ENCODE measurements around the gene KIF25. TPM values are rescaled to one million over a fixed set of nuclear protein-coding genes. Genes with fewer than 3 reads are reported as not detected.

The KIF25 gene
- total and polyA plus RNA-seq, 8 donors: 0.63 to 14.8 (median 12.2) TPM

- ATAC-seq: no peak
- TF ChIP-seq, protein P1, sequence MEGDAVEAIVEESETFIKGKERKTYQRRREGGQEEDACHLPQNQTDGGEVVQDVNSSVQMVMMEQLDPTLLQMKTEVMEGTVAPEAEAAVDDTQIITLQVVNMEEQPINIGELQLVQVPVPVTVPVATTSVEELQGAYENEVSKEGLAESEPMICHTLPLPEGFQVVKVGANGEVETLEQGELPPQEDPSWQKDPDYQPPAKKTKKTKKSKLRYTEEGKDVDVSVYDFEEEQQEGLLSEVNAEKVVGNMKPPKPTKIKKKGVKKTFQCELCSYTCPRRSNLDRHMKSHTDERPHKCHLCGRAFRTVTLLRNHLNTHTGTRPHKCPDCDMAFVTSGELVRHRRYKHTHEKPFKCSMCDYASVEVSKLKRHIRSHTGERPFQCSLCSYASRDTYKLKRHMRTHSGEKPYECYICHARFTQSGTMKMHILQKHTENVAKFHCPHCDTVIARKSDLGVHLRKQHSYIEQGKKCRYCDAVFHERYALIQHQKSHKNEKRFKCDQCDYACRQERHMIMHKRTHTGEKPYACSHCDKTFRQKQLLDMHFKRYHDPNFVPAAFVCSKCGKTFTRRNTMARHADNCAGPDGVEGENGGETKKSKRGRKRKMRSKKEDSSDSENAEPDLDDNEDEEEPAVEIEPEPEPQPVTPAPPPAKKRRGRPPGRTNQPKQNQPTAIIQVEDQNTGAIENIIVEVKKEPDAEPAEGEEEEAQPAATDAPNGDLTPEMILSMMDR (IDR thresholded peaks at IDR 0.05): no peak
Measured at GRCh38 chr6:168067081-168067759, 69.7 kb downstream of the KIF25 start.

DNA sequence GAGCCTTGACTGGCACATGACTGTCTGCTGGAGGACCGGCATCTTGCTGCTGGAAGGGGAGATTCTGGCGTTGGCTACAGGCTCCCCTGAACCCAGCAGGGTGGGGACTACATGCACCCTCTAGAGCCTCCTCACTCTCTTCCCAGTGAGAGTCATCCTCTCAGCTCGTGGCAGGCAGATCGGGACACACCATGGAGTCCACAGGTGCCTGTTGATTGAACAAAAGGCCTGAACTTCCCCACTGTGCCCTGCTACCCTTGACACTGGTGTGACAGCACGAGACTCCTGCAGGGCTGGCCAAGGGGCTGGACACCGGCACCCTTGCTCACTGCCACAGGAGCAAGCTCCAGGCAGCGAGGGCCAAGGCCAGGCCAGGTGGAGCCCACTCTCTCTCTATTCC, 73.3 kb downstream of the KIF25 start:
- Histone ChIP-seq H3K27ac (no peak overlapping the region), H3K27me3 (no peaks in the 10 kb centered on the region), H3K9me3 (no peaks in the 10 kb centered on the region), H3K4me3 (no peak overlapping the region), H3K4me1 (no peaks in the 10 kb centered on the region), H3K36me3 (no peaks in the 10 kb centered on the region)
- DNase-seq (no peak), ATAC-seq (no peak)
- TF ChIP-seq, protein P1 (IDR thresholded peaks at IDR 0.05): no peak
- intact Hi-C loops (cut with DNase I): no loop called here

More at GRCh38 chr6:168067081-168067759, 69.7 kb downstream of the KIF25 start:
- Histone ChIP-seq H3K4me1 (no peaks in the 10 kb centered on the region), H3K36me3 (no peaks in the 10 kb centered on the region), H3K27me3 (no peaks in the 10 kb centered on the region), H3K9me3 (no peaks in the 10 kb centered on the region), H3K4me3 (no peak overlapping the region), H3K27ac (no peak overlapping the region)
- no peak for DNase-seq
- intact Hi-C loops (cut with DNase I): no loop called here

- H3K27me3 ChIP-seq: no peaks in the 10 kb centered on the region
- H3K27ac ChIP-seq: no peak overlapping the region
- DNase-seq (no peak), ATAC-seq (no peak)
- no peaks in the 10 kb centered on the region for H3K4me1 ChIP-seq
- H3K9me3 ChIP-seq: no peaks in the 10 kb centered on the region
- TF ChIP-seq, protein P1 (IDR thresholded peaks at IDR 0.05): no peak
- H3K4me3 ChIP-seq: no peak overlapping the region
- intact Hi-C loops (cut with DNase I): no loop called here
- no peaks in the 10 kb centered on the region for H3K36me3 ChIP-seq
Measured at GRCh38 chr6:168071620-168072019, 74.1 kb downstream of the KIF25 start.

GRCh38 chr6:168072261-168072660, 74.8 kb downstream of the KIF25 start:
- Histone ChIP-seq H3K9me3 (no peaks in the 10 kb centered on the region), H3K36me3 (no peaks in the 10 kb centered on the region), H3K27me3 (no peaks in the 10 kb centered on the region), H3K4me3 (no peak overlapping the region), H3K27ac (no peak overlapping the region), H3K4me1 (no peaks in the 10 kb centered on the region)
- intact Hi-C loops (cut with DNase I): no loop called here
- ATAC-seq: no peak
- TF ChIP-seq, protein P1 (IDR thresholded peaks at IDR 0.05): no peak
- DNase-seq: no peak

DNA sequence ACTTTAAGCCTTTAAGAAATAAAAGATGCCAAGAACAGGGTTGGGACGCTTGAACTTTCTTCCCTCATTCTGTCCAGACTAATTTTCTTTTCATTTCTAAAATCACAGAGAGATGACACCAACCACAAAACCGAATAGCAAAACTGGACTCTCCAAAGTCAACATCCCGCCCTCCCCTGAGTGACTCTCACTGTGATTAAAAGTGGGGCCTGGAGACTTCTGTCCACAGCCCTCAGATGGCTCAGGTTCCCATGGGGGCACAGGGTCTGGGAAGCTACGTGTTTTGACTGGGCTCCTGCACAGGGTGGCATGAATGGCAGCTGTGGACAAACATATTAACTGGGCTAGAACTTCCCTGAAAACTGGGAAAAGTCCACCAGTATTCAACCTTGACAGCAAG, 75.3 kb downstream of the KIF25 start:
- Histone ChIP-seq H3K4me3 (no peak overlapping the region), H3K27me3 (no peaks in the 10 kb centered on the region), H3K27ac (no peak overlapping the region), H3K4me1 (no peaks in the 10 kb centered on the region), H3K9me3 (no peaks in the 10 kb centered on the region), H3K36me3 (no peaks in the 10 kb centered on the region)
- intact Hi-C loops (cut with DNase I): no loop called here
- DNase-seq: no peak
- TF ChIP-seq, protein P1 (IDR thresholded peaks at IDR 0.05): no peak
- no peak for ATAC-seq
